Measurements from ENCODE around the gene POLQ. TPM values are rescaled to one million over a fixed set of nuclear protein-coding genes. Genes with fewer than 3 reads are reported as not detected.

Gene POLQ
- total and polyA plus RNA-seq, 2 donors (not counting 3 experiments of a cell fraction or from before 2014, with no cell fraction given), result 1.8 to 10.8 TPM

DNA sequence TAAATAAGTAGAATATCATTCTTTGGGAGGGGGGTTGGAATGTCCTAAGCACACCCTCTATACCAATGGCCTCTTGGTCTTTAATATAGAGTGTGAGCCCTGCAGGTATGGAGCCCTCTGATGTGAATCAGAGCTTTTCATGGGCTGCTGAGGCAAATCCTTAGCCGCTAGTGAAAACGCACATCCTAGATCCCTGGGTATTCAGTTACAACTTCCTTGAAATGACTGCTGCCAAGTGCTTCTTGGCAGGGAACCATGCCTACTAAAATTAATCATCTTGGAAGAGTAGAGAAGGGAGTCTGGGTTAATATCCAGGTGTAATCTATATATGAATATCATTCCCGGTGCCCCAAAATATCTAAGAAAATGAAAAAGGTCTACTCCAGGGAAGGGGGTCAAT lies 109.1 kb downstream of the POLQ start:
- dilution Hi-C loops (cut with MboI; ENCODE audit: extremely low pct_ligation_motif_present, low sequenced_read_pairs) (no loop called here), intact Hi-C loops (cut with micrococcal nuclease) (no loop called here)
- no peak for TF ChIP-seq GATA2 (IDR thresholded peaks at IDR 0.05; ENCODE audit: insufficient read depth, insufficient read length, low read depth, low read length)
- no peak for TF ChIP-seq POLR2A (IDR thresholded peaks at IDR 0.05; ENCODE audit: low read depth, low read length)
- TF ChIP-seq POLR2AphosphoS5 (IDR thresholded peaks at IDR 0.05; ENCODE audit: insufficient read depth, low read depth, low read length), result no peak
- TF ChIP-seq JUN (IDR thresholded peaks at IDR 0.05; ENCODE audit: borderline replicate concordance, insufficient read depth, insufficient read length, low read depth), result no peak
- no peak for TF ChIP-seq MYC (IDR thresholded peaks at IDR 0.05; ENCODE audit: low read depth, low read length)
- TF ChIP-seq FOS (IDR thresholded peaks at IDR 0.05; ENCODE audit: borderline replicate concordance, insufficient read depth, low read length), result no peak
- TF ChIP-seq EZH2 (IDR thresholded peaks at IDR 0.05; ENCODE audit: borderline replicate concordance, low read depth, low read length, severe bottlenecking), result no peak
- TF ChIP-seq CTCF (IDR thresholded peaks at IDR 0.05; ENCODE audit: extremely low read depth in 1 of 2, insufficient read depth in 1 of 2, low read depth in 1 of 2, low read length in 2 of 2), result no peak
- TF ChIP-seq MAX (IDR thresholded peaks at IDR 0.05; ENCODE audit: insufficient read depth, insufficient read length), result no peak
- ChIA-PET POLR2A (no interaction called here), CTCF (no interaction called here)
- H3K9me1 ChIP-seq (replicated peaks; ENCODE audit: control insufficient read depth, extremely low read depth, insufficient read depth, low read length), result no peaks in the 10 kb centered on the region
- no TSS peak for BruUV-seq (replicated peaks)
- H3K79me2 ChIP-seq (ENCODE audit: control insufficient read depth, insufficient read depth, low read length), result no peaks in the 10 kb centered on the region
- FAIRE-seq (no peak), DNase-seq (ENCODE audit: low read depth, low spot score) (peak; percentile 18)
- H3K27ac ChIP-seq (ENCODE audit: insufficient read depth, low read depth, low read length), result no peak overlapping the region
- no peak overlapping the region for H2AFZ ChIP-seq (ENCODE audit: low read depth, low read length)
- no peak overlapping the region for H3K9ac ChIP-seq (replicated peaks; ENCODE audit: extremely low read depth, insufficient read depth, low read length)
- H3K4me2 ChIP-seq (ENCODE audit: insufficient read depth, low read length), result no peak overlapping the region
- no peaks in the 10 kb centered on the region for H3K9me3 ChIP-seq (replicated peaks; ENCODE audit: control insufficient read depth, insufficient read depth, low read length)
- no peaks in the 10 kb centered on the region for H3K4me1 ChIP-seq (ENCODE audit: control insufficient read depth, extremely low read depth, insufficient read depth, low read length)
- H3K36me3 ChIP-seq (ENCODE audit: control insufficient read depth in 2 of 2, extremely low read depth in 1 of 2, insufficient read depth in 2 of 2, low read length in 2 of 2), result no peaks in the 10 kb centered on the region
- H3K27me3 ChIP-seq (ENCODE audit: control insufficient read depth in 2 of 2, insufficient read depth in 2 of 2, low read length in 2 of 2), result no peaks in the 10 kb centered on the region
- H3K4me3 ChIP-seq (replicated peaks in 1 of 3; ENCODE audit: insufficient read depth in 1 of 3, low read depth in 1 of 3, low read length in 3 of 3), result no peak overlapping the region
- no peaks in the 10 kb centered on the region for H4K20me1 ChIP-seq (replicated peaks; ENCODE audit: control insufficient read depth, extremely low read depth, insufficient read depth, low read length)

All from endothelial cell of umbilical vein (primary cell).